KOPT-K1 (cell line): ENCODE data around the gene ALDH3B1.
"Not testable (repeated sequence)": the region's sequence is repeated elsewhere in the genome, so short reads cannot be mapped to it uniquely, and the experiment has no call there.

Source experiments
- H3K27ac ChIP-seq: fragments of 200-600 bp; sonication (generic); 2 replicates; pipeline ENCODE4 v1.5.1; 2016; ENCODE audit warnings: antibody characterized with exemption, mild to moderate bottlenecking, low read depth, low read length; ENCODE audit not compliant: poor library complexity, severe bottlenecking
- H3K36me3 ChIP-seq: fragments of 200-600 bp; sonication (generic); 2 replicates; pipeline ENCODE4 v1.5.1; 2017; ENCODE audit warnings: antibody characterized with exemption, mild to moderate bottlenecking, low read length, moderate library complexity; ENCODE audit not compliant: insufficient read depth
- H3K9me3 ChIP-seq: fragments of 200-600 bp; sonication (generic); 2 replicates; pipeline ENCODE4 v1.5.1; 2017; ENCODE audit warnings: antibody characterized with exemption, low read length, mild to moderate bottlenecking; ENCODE audit not compliant: insufficient read depth, poor library complexity, severe bottlenecking

The ALDH3B1 gene, protein sequence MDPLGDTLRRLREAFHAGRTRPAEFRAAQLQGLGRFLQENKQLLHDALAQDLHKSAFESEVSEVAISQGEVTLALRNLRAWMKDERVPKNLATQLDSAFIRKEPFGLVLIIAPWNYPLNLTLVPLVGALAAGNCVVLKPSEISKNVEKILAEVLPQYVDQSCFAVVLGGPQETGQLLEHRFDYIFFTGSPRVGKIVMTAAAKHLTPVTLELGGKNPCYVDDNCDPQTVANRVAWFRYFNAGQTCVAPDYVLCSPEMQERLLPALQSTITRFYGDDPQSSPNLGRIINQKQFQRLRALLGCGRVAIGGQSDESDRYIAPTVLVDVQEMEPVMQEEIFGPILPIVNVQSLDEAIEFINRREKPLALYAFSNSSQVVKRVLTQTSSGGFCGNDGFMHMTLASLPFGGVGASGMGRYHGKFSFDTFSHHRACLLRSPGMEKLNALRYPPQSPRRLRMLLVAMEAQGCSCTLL

DNA sequence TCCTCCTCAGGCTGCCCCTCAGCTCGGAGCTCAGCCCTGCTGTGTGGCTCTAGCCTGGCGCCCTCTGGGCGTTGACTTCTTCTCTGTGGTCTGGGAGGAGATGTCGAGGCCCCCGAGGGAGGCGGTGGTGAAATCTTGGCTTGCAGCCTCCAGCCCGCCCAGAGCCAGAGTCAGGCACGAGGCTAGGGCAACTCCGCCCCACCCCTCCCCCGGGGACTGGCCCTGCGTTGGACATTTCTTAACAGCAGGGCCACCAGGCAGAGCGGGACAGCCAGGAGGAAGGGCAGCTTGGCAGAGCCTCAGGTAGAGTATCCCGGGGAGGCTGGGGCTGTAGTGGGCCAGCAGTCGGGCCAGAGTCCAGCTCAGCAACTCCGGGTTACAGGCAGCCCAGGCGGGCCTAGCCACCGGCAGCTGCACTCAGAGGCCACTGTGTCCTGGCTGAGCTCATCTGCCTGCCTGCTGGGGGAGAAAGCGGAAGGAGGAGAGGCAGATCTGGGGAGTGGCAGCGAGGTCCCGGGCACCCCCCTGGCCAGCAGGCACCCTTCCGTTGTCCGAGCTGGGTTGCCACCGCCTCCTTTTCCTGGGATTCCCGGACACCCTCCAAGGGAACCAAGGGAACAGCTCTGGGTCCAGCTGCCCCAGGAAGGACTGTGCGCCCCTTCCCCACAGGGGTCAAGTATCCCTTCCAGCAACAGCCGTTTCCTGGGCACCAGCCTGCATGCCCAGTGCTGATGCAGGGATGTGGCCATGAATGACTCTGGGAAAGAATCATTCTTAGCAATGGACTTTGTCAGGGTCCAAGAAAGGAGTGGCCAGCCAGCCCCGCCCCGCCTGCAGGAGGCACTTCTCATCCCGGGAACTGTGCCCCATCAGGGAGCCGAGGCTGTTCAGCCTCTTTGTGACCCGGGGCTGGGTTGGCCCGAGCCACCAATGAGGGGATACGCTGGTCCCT, at the start of gene ALDH3B1:
TSS of gene ALDH3B1 (plus strand) at position 238 of the 952 bp plus-strand sequence. CDS start 4,971 bp downstream, outside the sequence.
- Histone ChIP-seq H3K9me3 (no peaks in the 10 kb centered on the region), H3K27ac (no peak within 1 kb of the TSS), H3K36me3 (no peaks in the 10 kb centered on the region)

DNA sequence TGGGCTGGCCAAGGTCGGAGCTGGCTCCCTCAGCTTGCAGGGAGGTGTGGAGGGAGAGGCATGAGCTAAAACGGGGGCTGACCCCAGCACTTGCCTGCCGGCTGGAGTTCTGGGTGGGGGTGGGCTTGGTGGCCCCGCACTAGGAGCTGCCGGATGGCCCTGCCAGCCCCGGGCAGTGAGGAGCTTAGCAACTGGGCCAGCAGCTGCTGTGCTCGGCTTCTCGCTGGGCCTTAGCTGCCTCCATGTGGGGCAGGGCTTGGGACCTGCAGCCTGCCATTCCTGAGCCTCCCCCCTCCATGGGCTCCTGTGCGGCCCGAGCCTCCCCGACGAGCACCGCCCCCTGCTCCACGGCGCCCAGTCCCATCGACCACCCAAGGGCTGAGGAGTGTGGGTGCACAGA, 46.9 kb upstream of the ALDH3B1 start:
- H3K27ac ChIP-seq, H3K36me3 ChIP-seq: not testable (repeated sequence)

DNA sequence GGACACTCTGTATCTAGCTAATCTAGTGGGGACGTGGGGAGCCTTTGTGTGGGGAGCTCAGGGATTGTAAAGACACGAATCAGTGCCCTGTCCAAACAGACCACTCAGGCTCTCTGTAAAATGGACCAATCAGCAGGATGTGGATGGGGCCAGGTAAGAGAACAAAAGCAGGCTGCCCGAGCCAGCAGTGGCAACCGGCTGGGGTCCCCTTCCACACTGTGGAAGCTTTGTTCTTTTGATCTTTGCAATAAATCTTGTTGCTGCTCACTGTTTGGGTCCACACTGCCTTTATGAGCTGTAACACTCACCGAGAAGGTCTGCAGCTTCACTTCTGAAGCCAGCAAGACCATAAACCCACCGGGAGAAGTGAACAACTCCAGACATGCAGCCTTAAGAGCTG, 46.2 kb upstream of the ALDH3B1 start:
- not testable (repeated sequence) for H3K27ac ChIP-seq, H3K9me3 ChIP-seq, H3K36me3 ChIP-seq

More for the DNA sequence above, 46.9 kb upstream of the ALDH3B1 start:
- not testable (repeated sequence) for H3K9me3 ChIP-seq

DNA sequence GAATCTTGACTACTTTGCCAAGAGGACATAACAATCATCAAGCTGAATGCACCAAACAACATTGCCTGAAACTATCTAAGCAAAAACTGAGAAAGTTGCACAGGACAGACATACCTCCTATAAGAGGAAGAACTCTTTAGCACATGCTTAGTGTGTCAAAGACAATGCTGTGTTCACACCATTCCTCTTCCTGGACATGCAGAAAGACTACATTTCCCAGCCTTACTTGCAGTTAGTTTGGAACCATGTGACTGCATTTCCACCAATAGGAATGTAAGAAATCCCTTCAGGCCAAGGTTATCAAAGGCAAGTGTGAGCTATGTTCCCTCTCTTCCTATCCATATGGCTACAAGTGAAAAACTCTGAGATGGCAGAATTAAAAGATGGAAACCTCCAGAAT, 45.4 kb upstream of the ALDH3B1 start:
- not testable (repeated sequence) for H3K27ac ChIP-seq, H3K9me3 ChIP-seq, H3K36me3 ChIP-seq

DNA sequence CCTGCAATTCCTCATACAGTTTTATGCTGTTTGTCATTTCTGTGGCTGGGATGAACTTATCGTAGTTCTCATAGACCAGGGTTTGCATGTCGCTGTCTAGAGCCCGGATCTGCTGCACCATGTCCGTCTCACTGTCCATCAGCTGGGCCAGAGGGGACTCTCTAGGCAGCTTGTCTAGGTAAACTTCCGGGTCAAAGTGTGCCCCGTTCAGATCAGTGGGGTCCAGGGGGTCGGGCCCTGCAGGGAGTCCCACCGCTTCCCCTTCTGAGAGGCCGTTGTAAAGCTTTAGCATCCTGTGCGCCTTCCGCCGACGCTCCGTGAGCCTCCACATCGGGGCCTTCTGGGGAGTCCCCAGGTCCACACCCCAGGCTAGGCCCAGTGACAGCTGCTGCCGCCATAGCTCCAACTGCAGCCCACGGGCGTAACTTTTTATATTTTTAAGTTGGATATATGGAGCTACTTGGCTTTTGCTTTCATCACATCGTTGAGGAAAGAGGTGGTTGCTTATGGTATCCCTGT, 44.2 kb upstream of the ALDH3B1 start:
- H3K27ac ChIP-seq, H3K36me3 ChIP-seq, H3K9me3 ChIP-seq: not testable (repeated sequence)

DNA sequence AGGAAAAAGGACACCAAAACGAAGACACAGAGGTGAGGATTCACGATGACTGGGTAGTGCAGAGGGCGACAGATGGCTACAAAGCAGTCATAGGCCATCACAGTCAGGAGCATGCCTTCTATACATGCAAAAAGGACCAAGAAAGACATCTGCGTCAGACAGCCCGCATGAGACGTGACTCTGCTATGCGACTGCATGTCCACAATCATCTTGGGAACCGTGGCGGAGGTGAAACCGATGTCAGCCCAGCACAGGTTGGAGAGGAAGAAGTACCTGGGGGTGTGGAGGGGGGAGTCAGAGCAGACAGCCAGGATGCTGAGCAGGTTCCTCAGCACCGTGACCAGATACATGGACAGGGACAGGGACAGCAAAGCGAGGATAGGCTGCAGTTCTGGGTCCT, 35.4 kb upstream of the ALDH3B1 start:
- H3K27ac ChIP-seq, H3K9me3 ChIP-seq, H3K36me3 ChIP-seq: not testable (repeated sequence)

DNA sequence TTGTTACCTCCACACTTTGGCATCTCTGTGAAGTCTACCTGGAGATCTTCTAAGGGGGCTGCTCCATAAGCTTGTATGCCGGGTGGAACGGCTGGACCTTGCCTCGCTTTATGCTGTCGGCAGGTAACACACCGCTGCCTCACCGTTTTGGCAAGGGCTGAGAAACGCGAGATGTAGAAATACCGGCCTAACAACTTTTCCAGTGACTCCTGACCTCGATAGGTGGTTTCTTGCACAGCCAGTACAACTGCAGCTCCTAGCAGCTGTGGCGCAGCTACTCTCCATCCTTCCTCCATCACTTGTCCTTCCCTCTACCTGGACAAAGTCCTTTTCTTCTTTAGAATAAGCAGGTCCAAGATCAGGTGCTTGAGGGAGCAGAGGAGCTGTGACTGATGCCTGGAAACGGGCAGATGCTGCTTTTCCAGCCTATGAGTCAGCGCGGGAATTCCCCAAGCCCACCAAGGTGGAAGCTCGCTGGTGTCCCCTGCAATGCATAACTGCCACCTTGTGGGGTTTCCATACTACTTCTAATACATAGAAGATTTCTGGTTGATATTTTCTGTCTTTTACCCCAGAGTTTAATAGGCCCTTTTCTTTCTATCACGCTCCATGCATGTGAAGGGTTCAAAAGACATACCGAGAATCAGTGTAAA, 31.2 kb upstream of the ALDH3B1 start:
- not testable (repeated sequence) for H3K36me3 ChIP-seq, H3K9me3 ChIP-seq, H3K27ac ChIP-seq

DNA sequence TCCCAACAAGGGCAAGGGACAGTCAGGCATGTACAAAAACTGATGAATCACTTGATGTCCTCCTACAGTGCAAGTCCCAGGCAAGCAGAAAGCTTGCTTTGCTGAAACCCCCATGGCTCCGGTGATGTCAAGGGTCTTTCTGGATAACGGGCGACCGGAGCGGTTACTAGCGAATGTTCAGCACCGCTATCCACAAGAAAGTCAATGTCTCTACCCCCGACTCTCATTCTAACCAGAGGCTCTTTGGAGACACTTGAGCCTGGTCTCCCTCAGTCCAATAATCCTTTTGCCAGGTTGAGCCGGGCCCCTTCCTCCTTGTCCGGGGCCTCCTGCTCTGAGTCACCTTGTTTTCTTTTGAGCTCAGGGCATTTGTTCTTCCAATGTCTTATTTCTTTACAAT, 28.9 kb upstream of the ALDH3B1 start:
- not testable (repeated sequence) for H3K27ac ChIP-seq, H3K36me3 ChIP-seq, H3K9me3 ChIP-seq

DNA sequence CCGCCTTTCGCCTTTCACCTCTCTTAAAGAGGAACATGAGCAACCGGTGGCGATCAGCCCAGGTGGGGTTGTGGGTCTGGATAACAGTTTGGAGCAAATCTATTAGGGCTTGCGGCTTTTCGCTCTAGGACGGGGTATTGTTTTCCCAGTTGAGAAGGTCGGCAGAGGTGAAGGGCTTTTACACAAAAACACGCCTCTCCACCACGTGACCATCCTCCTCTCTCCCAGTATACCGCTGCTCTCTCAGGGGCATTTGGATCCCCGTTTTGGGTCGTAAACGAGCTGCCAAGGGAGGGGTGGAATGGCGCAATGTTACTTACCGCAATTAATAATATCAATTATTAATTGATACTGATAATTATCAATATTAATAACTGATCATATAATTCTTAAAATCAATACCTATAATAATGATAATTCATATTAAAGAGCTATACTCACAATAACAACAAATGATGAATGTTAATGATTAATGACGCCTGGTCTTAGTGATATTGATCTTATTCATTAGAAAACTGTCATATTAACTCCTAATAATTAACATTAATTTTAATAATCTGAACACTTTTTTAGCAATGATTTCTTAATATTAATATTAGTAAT, 27.8 kb upstream of the ALDH3B1 start:
- H3K27ac ChIP-seq, H3K36me3 ChIP-seq, H3K9me3 ChIP-seq: not testable (repeated sequence)

DNA sequence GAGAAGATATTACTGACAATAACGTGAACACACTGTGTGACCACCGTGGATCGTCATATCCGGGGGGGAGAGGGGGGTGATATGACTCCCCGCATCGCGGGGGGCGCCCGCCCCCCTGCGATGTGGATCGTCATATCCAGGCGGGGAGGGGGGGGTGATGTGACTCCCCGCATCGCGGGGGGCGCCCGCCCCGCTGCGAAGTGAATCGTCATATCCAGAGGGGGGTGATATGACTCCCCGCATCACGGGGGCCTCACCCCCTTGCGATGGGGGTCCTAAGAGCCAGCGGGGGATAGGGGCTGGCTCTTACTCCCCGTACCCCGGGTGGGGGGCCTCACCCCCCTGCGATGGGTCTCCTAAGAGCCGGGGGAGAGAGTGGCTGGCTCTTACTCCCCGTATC, 26.2 kb upstream of the ALDH3B1 start:
- Histone ChIP-seq H3K36me3 (no peaks in the 10 kb centered on the region), H3K9me3 (no peaks in the 10 kb centered on the region), H3K27ac (no peak overlapping the region)

DNA sequence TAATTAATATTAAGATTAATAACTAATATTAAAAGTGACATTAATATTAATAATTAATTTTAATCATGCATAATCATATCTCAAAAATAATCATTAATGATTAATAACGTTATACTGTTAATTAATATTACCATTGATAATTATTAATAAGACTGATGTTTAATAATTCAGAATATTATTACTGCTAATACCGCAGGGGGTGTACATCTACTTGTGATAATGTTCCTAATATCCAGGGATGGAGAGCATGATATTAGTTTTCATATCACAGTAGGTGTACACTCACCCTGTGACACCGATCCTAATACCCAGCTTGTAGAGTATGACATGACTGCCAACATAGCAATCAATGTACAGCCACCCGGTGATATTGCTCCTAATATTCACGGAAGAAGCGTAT, 24.8 kb upstream of the ALDH3B1 start:
- not testable (repeated sequence) for H3K9me3 ChIP-seq, H3K27ac ChIP-seq, H3K36me3 ChIP-seq

DNA sequence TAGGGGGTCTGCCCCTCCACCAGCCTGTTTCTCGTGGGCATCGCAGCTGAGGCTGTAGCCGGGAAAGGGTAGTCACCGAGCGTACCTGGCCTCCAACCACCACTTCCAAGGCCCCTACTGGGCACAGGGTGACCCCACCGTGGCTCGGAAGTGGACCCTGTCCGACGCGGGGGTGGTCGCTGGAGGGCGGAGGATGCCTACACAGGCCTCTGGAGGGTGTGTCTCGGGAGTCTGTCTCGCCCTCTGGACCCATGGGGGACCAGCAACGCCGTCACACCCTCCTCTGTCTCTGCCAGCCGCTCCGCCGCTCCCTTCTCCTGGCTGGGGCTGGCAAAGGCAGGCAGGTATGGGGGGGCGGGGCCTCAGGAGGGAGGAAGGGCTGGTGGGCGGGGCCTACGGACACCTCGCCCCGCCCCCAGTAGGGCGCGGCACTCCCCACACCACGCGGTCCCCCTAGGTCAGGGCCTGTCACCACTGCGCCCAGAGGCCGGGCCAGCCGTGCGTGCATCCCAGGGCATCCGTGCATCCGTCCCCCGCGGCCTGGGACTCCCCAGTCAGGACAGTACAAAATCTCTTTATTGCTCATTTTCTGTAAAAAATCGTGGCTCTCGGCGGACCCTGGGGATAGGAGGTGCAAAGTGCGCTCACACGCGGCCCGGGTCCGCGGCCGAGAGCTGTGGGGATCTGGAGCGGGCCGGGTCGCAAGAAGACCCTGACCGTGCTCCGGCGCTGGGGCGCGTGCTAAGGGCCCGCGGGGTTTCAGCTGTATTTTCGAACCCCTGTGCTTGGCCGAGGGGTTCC, 19.4 kb upstream of the ALDH3B1 start:
- H3K36me3 ChIP-seq, H3K9me3 ChIP-seq, H3K27ac ChIP-seq: not testable (repeated sequence)

DNA sequence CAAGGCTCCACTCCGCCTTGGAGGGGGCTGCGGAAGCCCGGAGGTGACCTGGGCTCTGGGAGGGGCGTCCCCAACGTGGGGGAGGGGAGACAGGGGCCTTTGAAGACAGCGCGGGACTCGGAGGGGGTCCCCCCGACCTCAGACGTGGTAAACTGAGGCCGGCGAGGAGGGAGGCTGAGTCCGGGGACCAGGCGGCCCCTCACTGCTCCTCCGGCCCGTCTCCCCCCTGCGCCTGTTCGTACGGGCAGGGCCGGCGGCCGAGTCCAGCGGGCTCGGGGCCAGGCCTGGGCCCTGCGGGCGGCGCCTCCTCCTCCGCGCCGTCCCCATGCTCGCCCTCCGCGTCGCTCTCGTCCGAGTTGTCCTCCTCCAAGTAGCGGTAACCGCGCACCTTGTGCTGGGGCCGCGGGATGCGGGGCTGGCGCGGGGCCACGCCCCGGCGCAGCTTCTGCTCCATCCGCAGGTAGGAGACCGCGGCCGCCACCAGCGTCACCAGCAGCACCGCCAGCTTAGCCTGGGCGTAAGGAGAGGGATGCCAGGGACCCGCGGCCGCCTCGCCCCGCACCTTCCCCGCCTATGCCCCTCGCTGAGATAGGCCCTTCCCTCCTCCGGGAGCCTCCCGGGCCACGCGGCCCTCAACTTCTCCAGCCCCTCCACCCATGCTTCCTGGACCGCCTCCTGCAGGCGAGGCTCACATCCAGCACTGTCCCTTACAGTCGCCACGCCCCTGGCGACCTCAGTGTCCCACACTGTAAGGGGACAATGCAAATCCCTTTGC, 18.6 kb upstream of the ALDH3B1 start:
- not testable (repeated sequence) for H3K36me3 ChIP-seq, H3K27ac ChIP-seq, H3K9me3 ChIP-seq
